K562 (cell line): ENCODE measurements around the gene CBFA2T3.

ENCODE experiments used
- EP300 ChIP-seq: IDR thresholded peaks from 2 replicates; pipeline ENCODE4 v1.6.1; 2012; ENCODE audit warnings: low read length, improper control_type of control experiment
- TAF1 ChIP-seq: IDR thresholded peaks from 2 replicates; pipeline ENCODE4 v1.6.1; 2011; ENCODE audit warnings: mild to moderate bottlenecking, low read length, moderate library complexity; ENCODE audit not compliant: insufficient read depth, control insufficient read depth, severe bottlenecking; ENCODE audit errors: extremely low read depth
- TF ChIP-seq, protein P1 (sequence below): fragments of 450-650 bp; IDR thresholded peaks from 2 replicates; pipeline ENCODE4 v1.6.1; 2018; ENCODE audit not compliant: partially characterized antibody

DNA sequence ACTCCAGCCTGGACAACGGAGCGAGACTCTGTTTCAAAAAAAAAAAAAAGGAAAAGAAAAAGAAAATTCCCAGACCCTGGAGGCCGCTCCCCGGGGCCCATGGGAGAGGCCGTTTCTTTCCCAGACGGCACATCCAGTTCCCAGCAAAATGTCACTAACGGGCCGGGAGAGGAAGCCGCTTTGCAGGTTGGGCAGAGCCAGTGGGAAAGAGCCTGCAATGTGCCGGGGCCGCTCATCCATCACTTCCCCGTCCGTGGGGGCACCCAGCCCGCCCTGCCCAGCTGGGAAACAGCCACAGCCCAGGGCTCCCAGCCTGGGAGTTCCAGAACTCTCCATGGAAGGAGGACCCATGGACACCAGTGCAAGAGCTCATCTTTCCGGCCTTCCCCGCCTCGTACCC is 68.7 kb downstream of the CBFA2T3 start:
- no peak for TF ChIP-seq EP300
- TF ChIP-seq, protein P1, sequence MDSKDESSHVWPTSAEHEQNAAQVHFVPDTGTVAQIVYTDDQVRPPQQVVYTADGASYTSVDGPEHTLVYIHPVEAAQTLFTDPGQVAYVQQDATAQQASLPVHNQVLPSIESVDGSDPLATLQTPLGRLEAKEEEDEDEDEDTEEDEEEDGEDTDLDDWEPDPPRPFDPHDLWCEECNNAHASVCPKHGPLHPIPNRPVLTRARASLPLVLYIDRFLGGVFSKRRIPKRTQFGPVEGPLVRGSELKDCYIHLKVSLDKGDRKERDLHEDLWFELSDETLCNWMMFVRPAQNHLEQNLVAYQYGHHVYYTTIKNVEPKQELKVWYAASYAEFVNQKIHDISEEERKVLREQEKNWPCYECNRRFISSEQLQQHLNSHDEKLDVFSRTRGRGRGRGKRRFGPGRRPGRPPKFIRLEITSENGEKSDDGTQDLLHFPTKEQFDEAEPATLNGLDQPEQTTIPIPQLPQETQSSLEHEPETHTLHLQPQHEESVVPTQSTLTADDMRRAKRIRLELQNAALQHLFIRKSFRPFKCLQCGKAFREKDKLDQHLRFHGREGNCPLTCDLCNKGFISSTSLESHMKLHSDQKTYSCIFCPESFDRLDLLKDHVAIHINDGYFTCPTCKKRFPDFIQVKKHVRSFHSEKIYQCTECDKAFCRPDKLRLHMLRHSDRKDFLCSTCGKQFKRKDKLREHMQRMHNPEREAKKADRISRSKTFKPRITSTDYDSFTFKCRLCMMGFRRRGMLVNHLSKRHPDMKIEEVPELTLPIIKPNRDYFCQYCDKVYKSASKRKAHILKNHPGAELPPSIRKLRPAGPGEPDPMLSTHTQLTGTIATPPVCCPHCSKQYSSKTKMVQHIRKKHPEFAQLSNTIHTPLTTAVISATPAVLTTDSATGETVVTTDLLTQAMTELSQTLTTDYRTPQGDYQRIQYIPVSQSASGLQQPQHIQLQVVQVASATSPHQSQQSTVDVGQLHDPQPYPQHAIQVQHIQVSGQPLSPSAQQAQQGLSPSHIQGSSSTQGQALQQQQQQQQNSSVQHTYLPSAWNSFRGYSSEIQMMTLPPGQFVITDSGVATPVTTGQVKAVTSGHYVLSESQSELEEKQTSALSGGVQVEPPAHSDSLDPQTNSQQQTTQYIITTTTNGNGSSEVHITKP = no peak
- no peak for TF ChIP-seq TAF1
